Measurements from ENCODE around the gene STARD3.

The STARD3 gene

DNA sequence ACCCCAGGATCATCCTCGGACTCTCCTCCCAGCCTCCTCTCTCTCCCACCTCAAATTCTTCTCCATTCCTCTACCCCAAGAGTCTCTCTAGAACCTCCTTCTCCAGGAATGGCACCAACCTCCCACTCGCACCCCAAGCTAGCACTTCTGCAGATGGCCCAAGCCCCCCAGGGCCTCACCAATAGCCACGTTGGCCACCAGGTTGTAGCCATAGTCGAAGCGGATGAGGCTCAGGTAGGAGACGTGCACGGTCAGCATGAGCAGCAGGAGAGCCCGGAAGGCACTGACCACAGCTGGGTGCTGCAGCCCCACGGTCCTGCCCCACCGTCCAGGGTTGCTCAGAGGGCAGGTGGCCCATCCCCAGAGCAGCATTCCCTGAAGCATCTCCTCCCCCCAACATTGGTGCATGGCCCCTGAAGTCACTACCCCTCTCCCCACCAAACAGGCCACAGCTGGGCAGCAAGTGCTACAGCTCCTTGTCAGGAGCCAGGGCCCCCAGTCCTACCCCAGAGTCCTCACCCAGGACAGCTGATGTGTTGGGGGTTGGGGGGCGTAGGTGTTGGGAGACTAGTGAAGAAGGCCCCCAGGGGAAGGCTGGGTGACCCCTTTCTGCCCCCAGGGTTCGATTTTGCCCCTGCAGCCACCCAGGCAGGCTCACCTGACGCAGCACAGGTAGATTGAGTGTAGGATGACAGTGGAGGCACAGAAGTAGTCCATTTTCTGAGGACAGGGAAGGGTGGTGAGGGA is 36.6 kb downstream of the STARD3 start:
- no peak for DNase-seq

DNA sequence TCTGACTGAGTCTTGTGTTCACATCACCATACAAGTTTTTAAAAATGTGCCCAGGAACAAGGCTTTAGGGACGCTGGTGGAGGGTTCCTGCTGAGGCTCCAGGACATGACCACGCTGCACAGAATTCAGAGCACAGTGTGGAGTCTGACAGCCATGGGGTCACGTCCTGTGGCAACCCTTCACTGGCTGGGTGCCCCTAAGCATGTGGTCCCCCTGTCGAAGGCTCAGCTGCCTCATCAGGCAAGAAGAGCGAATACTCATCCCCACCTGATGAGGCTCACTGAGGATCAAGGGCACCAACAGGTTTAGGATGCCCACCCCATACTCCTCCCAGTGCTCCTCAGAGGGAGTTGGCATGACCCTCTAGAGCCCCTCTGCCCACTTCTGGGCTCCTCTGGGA is 37.2 kb downstream of the STARD3 start:
- no peak for DNase-seq

DNA sequence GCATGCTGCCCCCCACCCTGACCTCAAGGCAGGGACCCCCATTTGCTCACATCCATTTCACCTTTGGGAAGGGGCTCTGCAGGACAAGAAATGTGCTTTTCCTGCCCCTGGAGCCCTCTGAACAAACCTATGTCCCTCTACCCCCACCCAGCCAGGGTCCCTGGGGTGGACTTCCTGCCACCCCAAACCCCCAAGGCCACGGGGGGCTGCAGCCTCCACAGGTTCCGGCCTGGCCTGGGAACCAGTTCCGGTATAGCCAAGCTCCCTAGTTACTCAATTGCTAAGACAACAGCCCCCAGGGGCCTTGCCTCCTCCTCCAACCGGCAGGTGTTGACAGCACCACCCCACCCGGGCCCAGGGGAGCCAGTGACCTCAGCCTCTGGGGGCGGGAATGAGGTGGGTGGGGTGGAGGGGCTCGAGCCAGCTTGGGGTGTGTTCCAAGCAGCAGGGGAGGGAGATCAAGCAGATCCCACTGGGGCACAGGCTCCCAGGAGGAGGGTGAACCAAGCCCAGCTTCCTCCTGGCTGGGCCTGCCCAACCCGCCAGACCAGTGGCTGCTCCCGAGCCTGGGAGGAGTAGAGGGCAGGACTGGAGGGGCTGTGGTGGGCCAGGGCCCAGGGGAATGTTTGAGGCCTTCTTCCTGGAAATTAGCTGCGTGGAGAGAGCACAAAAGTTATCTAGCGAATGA is 37.9 kb downstream of the STARD3 start:
- no peak for DNase-seq

DNA sequence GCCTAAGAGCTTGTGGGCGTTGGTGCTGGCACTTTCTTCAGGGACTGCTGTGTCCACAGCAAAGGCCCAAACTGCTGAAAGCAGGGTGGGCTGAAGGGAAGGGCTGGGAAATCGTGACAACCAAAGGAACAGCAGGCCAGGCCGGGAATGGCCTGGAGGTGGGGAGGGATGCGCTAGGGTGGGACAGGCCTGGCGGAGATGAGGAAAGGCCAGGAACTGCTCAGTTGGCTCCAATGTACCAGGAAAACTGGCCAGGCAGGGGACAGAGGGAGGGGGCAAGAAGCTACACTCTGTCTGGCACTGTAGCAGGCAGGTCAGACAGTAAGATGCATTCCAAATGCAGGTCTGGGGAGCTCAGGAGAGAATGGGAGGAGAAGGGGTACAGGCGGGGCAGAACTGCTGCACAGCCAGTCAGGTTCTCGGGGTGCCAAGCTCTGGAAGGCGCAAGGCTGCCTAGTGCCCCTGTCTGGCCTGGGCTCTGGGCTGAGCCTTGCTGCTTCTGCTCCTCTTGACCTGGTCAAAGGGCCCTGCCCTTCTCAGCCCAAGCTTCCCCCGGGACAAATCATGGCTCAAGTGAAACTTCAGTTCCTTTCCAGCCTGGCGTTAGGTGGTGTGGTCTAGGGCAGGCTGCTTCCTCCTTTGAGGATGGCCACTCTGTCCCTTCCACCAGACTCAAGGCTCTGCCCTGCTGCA is 38.6 kb downstream of the STARD3 start:
- DNase-seq: no peak

DNA sequence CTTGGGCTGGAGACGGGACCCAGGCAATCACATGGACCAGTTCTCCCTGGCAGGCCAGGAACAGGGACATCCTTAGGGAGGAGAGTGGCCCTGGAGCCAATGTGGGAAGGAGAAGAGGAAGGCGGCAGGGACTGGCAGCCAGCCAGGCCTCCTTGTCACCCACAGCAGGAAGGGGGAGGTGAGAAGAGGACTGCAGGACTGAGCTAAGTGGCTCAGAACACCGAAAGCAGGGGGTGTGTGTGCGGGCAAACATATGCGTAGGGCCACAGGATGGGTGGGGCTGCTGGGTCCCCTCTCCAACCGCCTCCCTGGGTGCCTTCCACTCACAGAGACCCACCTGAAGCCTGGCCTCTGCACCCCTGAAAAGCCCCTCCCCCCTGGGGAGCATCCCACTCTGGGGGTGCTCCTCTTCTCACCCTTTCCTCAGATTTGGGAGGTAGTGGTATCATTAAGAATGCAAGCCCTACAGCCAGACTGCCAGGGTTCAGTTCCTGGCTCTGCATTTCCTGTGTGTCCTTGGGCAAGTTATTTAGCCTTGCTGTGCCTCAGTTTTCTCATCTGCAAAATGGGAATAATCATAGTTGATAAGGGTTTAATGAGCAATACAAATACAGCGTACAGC is 39.4 kb downstream of the STARD3 start:
- DNase-seq: peak in 1 of 4 experiments; percentile 34

DNA sequence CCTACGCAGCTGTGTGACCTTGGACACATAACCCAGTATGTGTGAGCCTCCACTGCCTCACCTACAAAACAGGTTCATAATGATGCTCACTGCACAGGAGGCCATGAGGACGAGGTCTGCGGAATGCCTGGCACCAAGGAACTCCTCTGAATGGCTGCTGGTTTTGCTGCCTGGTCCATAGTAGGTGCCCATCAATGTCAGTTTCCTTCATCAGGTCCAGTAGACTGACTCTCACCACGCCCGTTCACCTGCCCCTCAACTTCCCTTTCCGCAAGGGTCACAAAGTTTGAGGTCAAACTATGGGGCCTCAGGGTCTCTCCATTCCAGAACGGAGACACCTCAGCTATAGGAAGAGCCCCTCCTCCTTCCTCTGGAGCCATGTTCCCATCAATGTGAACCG is 40.1 kb downstream of the STARD3 start:
- DNase-seq: no peak

DNA sequence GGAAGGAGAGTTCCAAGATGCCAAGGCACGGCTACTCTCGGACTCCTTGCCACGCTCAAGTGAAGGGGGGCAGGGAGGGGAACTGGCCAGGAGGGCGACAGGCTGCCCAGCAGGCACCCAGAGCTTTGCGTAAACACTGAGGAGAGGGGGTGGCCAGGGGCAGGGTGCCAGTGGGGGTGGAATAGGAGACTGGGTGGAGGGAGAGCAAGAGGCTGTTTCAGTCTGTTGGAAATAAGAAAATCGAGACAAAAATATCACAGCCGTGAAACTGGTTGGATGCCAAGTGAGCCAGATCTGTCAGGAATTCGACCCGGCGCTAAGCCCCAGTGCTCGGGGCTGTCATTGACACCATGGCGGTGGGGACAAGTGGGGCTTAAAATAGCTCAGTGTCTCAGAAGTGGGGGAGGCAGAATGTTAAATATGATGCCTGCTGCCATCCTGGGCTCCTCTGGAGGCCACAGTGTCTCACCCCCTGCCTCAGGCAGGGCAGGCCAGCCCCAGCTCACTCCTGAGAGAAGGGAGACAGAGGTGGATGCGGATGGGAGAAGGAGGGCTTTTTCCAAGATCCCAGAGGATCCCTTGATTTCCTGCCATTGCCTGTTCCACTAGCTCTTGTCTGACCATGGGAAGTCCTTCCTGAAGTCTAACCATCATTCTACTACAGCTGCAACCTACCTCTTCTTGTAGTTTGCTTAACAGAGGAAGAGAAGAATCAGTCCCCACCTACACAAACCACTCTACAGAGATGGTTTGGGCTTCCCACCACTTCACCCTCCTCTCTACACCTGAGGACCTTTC is 40.8 kb downstream of the STARD3 start:
- DNase-seq: no peak

DNA sequence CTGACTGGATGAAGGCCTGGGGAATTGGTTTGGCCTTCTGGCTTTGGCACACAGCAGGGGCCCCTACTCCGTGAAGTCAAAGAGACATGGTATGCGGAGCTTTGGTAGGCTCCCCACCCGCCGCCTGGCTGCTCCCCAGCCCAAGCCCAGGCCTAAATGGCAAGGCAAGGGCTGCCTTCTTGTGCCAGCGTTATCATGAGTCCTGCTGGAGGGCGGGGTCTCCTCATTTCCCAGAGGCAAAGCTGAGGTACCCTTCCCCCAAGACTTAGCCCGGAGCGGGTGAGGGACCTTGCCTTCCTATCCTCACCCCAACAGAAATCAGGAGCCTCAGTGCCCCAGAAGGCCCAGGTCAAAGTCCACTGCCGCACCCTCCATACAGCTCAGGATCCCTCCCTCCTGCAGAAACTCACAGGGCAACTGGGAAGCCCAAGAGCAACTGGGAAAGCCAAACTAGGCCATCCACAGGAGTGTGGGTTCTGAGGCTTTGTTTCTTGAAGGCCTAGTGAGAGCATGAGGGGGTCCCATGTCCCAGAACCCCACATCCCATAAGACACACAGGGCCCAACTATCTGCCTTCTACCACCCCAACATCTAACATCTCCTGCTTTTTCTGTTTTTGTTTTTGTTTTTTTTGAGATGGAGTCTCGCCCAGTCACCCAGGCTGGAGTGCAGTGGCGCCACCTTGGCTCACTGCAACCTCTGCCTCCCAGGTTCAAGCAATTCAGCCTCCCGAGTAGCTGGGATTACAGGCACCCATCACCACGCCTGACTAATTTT is 41.6 kb downstream of the STARD3 start:
- no peak for DNase-seq

DNA sequence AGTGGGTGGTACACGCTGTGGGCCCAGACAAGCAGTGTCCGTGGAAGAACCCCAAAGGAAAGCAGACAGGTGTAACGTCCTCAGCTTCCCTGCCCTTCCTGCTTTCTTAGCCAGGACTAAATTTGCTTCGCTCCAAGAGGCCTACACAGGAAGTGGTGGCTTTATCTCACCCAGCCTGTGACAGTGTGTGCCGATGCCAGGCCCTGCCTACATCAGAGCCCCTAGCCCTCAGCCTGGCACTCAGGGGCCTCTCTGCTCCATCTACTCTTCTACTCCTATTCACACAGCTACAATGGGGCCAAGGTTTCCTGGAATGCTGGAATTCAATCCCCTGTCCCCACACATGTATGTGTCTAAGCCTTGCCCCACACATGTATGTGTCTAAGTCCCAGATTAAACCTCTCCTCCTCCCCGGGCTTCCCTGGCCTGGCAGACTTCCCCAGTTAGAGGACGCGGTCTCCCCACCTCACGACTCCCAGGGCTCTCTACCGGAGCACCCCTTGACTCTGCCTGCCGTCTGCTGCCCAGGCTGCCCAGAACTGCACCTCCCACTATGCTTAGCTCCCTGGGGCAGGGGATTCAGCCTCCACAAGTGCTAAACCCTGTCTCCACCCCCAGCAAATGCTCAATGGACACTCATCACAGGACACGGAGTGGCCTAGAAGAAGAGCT is 42.7 kb downstream of the STARD3 start:
- DNase-seq: peak in 1 of 4 experiments; percentile 15

DNA sequence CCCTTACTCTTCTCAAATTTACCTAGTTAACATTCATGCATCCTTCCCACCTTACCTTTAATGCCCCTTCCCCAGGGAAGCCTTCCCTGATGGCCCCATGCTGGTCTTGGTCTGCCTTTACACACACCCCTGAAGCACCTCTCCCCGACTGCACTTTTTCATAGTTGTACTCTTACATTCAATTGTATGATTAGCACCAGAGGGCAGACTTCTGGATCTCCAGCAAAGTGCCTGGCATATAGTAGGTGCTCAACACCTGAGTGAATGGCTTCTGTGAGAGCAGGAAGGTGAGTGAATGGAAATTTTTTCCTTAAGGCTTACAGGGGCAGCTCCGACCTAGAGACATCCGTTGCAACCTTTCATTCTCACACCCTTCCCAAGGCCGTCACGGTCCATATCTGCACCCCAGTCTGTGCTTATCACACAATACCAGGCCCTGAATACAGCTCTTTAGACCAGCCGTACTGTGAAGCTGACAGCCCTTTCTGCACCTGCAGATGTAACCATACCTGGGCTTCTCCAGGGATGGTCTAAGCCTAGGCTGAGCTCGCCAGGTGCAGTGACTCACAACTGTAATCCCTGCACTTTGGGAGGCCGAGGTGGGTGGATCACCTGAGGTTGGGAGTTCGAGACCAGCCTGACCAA is 46.5 kb downstream of the STARD3 start:
- no peak for DNase-seq

DNA sequence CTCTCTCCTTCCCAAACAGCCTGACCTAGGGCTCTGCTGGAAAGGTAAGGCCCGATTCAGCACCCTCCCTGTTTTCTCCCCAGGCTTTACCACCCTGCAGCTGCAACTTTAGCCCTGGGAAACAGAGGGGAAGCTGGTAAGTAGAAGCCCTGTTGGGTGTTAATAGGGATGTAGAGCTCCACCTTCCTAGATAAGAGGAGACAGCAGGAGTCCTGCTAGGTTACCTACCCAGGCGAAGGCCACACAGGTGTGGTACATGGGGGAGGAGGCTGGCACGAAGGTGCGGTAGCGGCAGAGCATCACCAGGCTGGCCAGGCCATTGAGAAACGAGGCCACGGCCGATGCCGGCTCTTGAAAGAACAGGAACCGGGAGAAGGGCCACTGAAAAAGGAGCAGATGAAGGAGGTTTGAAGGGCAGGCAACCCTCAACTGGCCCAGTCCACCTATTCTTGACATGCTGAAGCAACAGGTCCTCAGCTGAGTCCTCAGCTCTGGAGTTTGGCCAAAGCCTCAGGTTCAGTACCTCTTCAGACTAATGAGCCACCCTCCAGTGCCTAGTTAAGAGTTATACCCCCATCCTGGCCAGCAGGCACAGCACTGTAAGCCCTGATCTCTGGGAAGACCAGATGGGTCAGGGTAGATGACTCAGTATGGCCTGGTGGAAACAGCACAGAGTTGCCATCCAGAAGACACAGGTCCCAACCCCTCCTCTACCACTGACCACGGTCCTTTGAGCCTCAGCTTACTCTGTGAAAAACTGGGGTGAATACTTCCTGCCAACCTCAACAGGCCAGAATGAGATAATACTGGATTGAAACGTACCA is 47.6 kb downstream of the STARD3 start:
- no peak for DNase-seq

DNA sequence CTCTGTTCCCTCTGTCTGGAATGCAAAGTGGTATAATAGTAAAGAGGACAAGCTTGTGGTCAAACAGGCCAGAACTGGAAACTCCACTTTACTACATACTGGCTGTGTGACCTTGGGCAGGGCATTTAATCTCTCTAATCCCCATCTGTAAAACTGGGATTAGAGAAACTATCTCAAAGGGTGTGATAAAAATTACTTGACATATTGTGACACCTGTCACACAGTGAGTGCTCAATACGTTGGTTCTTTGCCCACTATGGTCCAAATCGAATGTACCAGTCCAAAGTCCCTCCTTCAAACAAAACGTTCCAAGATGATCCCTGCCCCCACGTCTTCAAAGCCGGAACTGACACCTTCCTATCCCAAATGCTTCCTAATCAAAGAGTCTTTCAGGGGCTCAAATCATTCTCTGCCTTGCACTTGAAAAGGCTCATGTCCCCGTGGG is 50.2 kb downstream of the STARD3 start:
- no peak for DNase-seq

DNA sequence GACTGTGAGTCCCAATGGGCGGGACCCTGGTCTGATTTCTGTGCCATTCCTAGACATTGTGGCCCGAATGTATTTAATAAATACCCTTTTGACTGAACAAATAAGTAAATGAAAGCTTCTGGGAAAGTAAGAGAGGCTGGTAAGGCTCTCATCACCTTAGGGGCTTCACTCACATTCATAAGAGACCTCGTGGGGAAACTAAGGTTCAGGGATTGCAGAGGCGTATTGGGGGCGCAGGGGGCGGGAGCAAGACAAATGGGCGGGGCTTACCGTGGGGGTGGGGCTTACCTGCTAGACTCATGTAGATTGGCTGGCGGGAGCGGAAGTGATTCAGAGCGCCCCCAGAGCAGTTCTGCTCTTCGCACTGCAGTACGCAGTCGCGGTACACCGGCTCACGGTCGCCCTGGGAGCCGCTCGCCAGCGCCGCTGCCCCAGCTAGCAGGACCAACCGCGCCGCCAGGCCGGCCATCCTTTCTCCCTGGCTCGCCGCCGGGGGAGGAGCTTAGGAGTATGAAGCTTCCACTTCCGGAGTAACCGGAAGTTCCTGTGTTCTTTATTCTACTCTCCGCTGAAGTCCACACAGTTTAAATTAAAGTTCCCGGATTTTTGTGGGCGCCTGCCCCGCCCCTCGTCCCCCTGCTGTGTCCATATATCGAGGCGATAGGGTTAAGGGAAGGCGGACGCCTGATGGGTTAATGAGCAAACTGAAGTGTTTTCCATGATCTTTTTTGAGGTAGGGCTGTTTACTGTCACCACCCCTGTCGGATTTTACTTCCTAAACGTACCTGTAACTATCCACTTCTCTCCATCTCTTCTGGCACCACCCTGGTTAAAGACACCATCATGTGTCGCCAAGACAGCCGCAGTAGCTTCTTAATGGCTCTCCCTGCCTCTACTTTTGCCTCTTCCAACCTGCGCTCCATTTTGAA is 50.9 kb downstream of the STARD3 start, which contains the start of gene PGAP3:
Gene PGAP3 (minus strand): TSS at position 512 of the 929 bp plus-strand sequence. CDS start 43 bp downstream, at position 469.
- DNase-seq: peak; percentile 61 to 70 (median 66)

DNA sequence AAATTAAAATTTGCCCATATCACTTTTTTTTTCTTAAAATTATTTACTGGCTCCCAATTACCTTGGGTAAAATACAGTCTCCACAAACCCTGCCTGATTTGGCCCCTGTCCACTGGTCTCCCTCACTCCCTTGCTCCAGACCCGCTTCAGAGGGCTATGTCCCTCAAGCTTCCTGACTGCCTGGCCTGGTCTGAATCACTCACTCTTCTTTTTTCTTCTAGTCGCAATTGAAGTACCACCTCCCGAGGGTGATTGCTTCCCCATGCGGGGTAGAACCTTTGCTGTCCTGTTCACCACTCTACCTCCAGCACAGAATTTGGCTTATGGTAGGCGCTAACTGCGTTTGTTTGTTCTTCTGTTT is 51.5 kb downstream of the STARD3 start:
- DNase-seq: no peak

DNA sequence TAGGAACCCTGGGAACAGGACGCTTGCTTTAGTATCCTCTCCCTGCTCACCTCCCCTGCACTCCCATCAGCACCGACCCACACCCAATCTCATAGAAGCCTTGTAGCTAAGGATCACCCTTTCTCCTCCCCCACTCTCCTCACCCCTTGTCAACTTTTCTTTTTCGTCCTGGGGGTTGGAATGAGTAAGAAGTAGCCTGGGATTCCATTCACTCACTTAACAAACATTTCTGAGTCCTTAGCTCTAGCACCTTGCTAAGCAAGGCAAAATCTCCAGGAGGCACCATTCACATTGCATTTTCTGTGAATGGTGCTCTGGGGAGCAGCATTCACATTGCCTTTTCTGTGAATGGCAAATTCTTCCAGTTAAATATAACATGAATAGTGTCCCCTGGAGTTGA is 52.0 kb downstream of the STARD3 start:
- DNase-seq: no peak

DNA sequence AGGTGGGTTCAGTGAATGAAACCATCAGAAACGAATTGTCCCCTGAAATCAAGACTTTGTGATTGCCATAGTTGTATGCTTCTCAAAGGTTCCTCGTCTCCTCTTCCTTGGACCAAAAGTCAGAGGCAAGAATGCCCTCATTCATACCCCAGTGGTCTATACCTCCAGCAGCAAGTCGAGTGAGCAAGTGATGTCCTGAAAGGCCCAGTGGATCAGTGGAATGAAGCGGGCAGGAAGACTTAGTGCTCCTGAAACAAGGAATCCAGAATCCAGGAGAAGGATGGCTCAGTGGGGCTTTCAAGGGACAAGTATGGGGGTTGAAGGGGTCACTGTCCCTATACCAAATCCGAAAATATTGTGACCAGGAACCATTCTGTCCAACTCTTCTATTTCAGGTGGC is 57.6 kb downstream of the STARD3 start:
- no peak for DNase-seq

DNA sequence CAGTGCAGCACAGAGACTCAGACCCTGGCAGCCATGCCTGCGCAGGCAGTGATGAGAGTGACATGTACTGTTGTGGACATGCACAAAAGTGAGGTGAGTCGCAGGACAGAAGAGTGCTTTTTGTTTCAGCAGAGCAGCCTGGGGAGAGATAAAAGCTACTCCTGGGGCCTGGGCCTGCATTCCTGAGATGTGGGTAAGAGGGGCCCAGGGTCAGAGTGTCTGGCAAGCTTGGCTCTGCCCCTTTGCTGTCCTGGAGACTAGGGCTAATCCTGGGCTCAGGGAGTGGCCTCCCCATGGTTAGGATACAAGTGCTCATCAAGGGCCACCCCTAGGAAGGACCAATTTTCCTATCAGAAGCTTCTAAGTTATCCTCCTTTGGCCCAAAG is 58.1 kb downstream of the STARD3 start:
- DNase-seq: no peak

DNA sequence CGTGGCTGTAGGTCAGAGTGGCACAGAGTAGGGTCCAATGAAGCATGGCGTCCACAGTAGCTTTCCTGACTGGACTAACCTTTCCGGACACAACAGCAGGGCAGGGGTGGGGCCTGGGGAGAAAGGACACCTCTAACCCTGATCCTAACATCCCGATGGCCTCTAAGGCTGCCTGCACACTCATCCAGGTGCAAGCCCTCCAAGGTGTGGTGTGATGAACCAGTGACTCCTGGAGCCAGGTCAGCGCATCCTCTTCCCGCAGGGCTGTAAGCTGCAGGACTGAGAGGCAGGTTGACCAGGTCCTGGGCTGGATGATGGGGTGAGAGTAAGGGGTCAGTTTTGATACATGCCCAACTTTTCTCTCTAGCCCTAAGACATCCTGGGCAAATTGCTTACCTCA is 59.8 kb downstream of the STARD3 start:
- DNase-seq: no peak

DNA sequence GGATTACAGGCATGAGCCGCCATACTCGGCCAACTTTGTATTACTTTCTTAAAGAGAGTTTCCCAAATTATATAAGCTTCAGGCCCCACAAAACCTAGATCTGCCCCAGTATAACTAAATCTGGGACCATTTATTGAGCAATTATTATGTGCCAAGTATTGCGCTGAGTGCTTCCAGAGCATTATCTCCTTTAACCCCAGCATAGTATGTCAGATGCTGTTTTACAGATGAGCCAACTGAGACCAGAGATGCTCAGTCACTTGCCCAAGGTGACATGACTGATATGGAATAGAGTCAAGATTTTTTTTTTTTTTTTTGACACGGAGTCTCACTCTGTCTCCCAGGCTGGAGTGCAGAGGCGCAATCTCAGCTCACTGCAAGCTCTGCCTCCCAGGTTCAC is 61.0 kb downstream of the STARD3 start:
- DNase-seq: no peak
